HEK293 (cell line): ENCODE results near the gene GHSR.

Source experiments
- CTCF ChIP-seq: fragments of 450-650 bp; formaldehyde crosslinking; IDR thresholded peaks from 2 replicates; pipeline ENCODE4 v1.5.1; 2016; ENCODE audit warnings: missing biosample characterization, missing genetic modification characterization
- RBAK ChIP-seq: fragments of 450-650 bp; formaldehyde crosslinking; IDR thresholded peaks from 2 replicates; pipeline ENCODE4 v1.5.1; 2016; ENCODE audit warnings: missing biosample characterization, missing genetic modification characterization
- TCF7L2 ChIP-seq: IDR thresholded peaks from 2 replicates; pipeline ENCODE4 v1.6.1; 2011; ENCODE audit warnings: low read depth, mild to moderate bottlenecking, inconsistent platforms, low read length, moderate library complexity, borderline replicate concordance
- ZNF121 ChIP-seq: fragments of 450-650 bp; formaldehyde crosslinking; IDR thresholded peaks from 2 replicates; pipeline ENCODE4 v1.5.1; 2016; ENCODE audit warnings: missing biosample characterization, missing genetic modification characterization
- ZNF223 ChIP-seq: fragments of 450-650 bp; formaldehyde crosslinking; IDR thresholded peaks from 2 replicates; pipeline ENCODE4 v1.5.1; 2016; ENCODE audit warnings: missing biosample characterization, missing genetic modification characterization
- ZNF707 ChIP-seq: fragments of 450-650 bp; formaldehyde crosslinking; IDR thresholded peaks from 2 replicates; pipeline ENCODE4 v1.5.1; 2016; ENCODE audit warnings: missing biosample characterization, missing genetic modification characterization
- ZNF830 ChIP-seq: fragments of 450-650 bp; IDR thresholded peaks from 2 replicates; pipeline ENCODE4 v1.5.0; 2018; ENCODE audit warnings: missing biosample characterization, missing genetic modification characterization, low read depth, mild to moderate bottlenecking, moderate library complexity
- ZNF843 ChIP-seq: fragments of 450-650 bp; formaldehyde crosslinking; IDR thresholded peaks from 2 replicates; pipeline ENCODE4 v1.5.1; 2016; ENCODE audit warnings: missing biosample characterization, missing genetic modification characterization

- TF ChIP-seq CTCF (tag by site-specific recombination) (no peak), TCF7L2 (no peak), ZNF707 (tag by site-specific recombination) (no peak), ZNF843 (tag by site-specific recombination) (no peak), ZNF830 (tag by site-specific recombination) (no peak), ZNF223 (tag by site-specific recombination) (no peak), ZNF121 (tag by site-specific recombination) (no peak), RBAK (tag by site-specific recombination) (no peak)
These were observed 22.3 kb upstream of the GHSR start for GRCh38 chr3:172470588-172470987.
